Subcutaneous abdominal adipose tissue (tissue), 5 donors: ENCODE measurements around the gene TXNIP.
A peak's percentile ranks its signal among the peaks of the same experiment; 100 is the strongest.

Experiments used
- H3K27ac ChIP-seq: one replicate; pipeline ENCODE4 v1.7.0; 2013; ENCODE audit warnings: low read depth, mild to moderate bottlenecking, inconsistent platforms, low read length, moderate library complexity
- H3K27me3 ChIP-seq, 5 donors: one replicate each; pipeline ENCODE4 v1.7.0; 2013; ENCODE audit warnings: low read length in 5 of 5, inconsistent platforms in 1 of 5; ENCODE audit not compliant: control insufficient read depth in 5 of 5, insufficient read depth in 4 of 5
- H3K36me3 ChIP-seq, 5 donors: one replicate each; pipeline ENCODE4 v1.7.0; 2013; ENCODE audit warnings: low read length in 5 of 5; ENCODE audit not compliant: control insufficient read depth in 5 of 5, insufficient read depth in 5 of 5
- H3K4me1 ChIP-seq, 5 donors: one replicate each; pipeline ENCODE4 v1.7.0; 2013; ENCODE audit warnings: low read length in 5 of 5, mild to moderate bottlenecking in 3 of 5, moderate library complexity in 1 of 5; ENCODE audit not compliant: control insufficient read depth in 5 of 5, insufficient read depth in 5 of 5
- H3K4me3 ChIP-seq, 5 donors: one replicate each; pipeline ENCODE4 v1.7.0; 2013; ENCODE audit warnings: low read length in 5 of 5, low read depth in 1 of 5
- H3K9ac ChIP-seq, 5 donors: one replicate each; pipeline ENCODE4 v1.7.0; 2013; ENCODE audit warnings: low read length in 5 of 5, mild to moderate bottlenecking in 4 of 5, moderate library complexity in 3 of 5
- H3K9me3 ChIP-seq, 5 donors: one replicate each; pipeline ENCODE4 v1.7.0; 2013; ENCODE audit warnings: low read length in 5 of 5; ENCODE audit not compliant: control insufficient read depth in 5 of 5
- donor health status: healthy.
- donor health status: healthy.
- donor health status: healthy.
- donor health status: healthy.
- donor health status: healthy.

TXNIP gene

GRCh38 chr1:145987926-145988325 is 8.5 kb downstream of the TXNIP start:
- Histone ChIP-seq H3K36me3 (peaks cover 2 to 11% (median 6%) of the 10 kb centered on the region in 5 donors), H3K27me3 (no peaks in the 10 kb centered on the region), H3K4me3 (no peak overlapping the region), H3K27ac (peak overlapping the region; percentile 57), H3K9ac (no peak overlapping the region), H3K4me1 (peaks cover 11 to 62% (median 52%) of the 10 kb centered on the region in 5 donors), H3K9me3 (no peaks in the 10 kb centered on the region)

GRCh38 chr1:145986551-145986950 is 9.8 kb downstream of the TXNIP start:
- H3K36me3 ChIP-seq, result no peaks in the 10 kb centered on the region
- no peaks in the 10 kb centered on the region for H3K27me3 ChIP-seq
- no peaks in the 10 kb centered on the region for H3K9me3 ChIP-seq
- H3K4me3 ChIP-seq, result no peak overlapping the region
- H3K4me1 ChIP-seq, result peaks cover 10 to 63% (median 51%) of the 10 kb centered on the region in 5 donors
- H3K9ac ChIP-seq, result no peak overlapping the region
- H3K27ac ChIP-seq, result peak overlapping the region; percentile 90

GRCh38 chr1:145985502-145986439 is 10.6 kb downstream of the TXNIP start:
- Histone ChIP-seq H3K4me3 (peak overlapping the region in 4 of 5 donors; percentile 8 to 52 (median 48)), H3K9ac (peak overlapping the region; percentile 11 to 63 (median 59))

GRCh38 chr1:145985129-145985501 is 11.3 kb downstream of the TXNIP start:
- Histone ChIP-seq H3K4me1 (peaks cover 14 to 65% (median 63%) of the 10 kb centered on the region in 5 donors), H3K27me3 (no peaks in the 10 kb centered on the region), H3K27ac (peak overlapping the region; percentile 90), H3K36me3 (no peaks in the 10 kb centered on the region), H3K9ac (peak overlapping the region in 4 of 5 donors; percentile 11 to 62 (median 48)), H3K9me3 (no peaks in the 10 kb centered on the region), H3K4me3 (peak overlapping the region in 4 of 5 donors; percentile 8 to 52 (median 48))

More at GRCh38 chr1:145985502-145986439, 10.6 kb downstream of the TXNIP start:
- no peaks in the 10 kb centered on the region for H3K27me3 ChIP-seq
- H3K27ac ChIP-seq, result peak overlapping the region; percentile 90
- H3K4me1 ChIP-seq, result peaks cover 10 to 63% (median 59%) of the 10 kb centered on the region in 5 donors
- no peaks in the 10 kb centered on the region for H3K9me3 ChIP-seq
- no peaks in the 10 kb centered on the region for H3K36me3 ChIP-seq

- Histone ChIP-seq H3K9me3 (no peaks in the 10 kb centered on the region), H3K9ac (no peak overlapping the region), H3K36me3 (no peaks in the 10 kb centered on the region), H3K4me3 (no peak overlapping the region), H3K27me3 (no peaks in the 10 kb centered on the region), H3K4me1 (peaks cover 18 to 73% (median 69%) of the 10 kb centered on the region in 5 donors), H3K27ac (peak overlapping the region; percentile 98)
Observed at GRCh38 chr1:145983960-145984830, 12.2 kb downstream of the TXNIP start.

GRCh38 chr1:145983206-145983675 is 13.1 kb downstream of the TXNIP start:
- Histone ChIP-seq H3K4me3 (no peak overlapping the region), H3K9ac (peak overlapping the region in 3 of 5 donors; percentile 1 to 27 (median 20)), H3K36me3 (no peaks in the 10 kb centered on the region), H3K4me1 (peaks cover 23 to 83% (median 79%) of the 10 kb centered on the region in 5 donors), H3K9me3 (no peaks in the 10 kb centered on the region), H3K27ac (peak overlapping the region; percentile 98), H3K27me3 (no peaks in the 10 kb centered on the region)

- Histone ChIP-seq H3K4me3 (peak overlapping the region in 1 of 5 donors; percentile 32), H3K27me3 (no peaks in the 10 kb centered on the region), H3K27ac (peak overlapping the region; percentile 98), H3K9ac (peak overlapping the region in 2 of 5 donors; percentile 28 to 68), H3K4me1 (peaks cover 28 to 93% (median 90%) of the 10 kb centered on the region in 5 donors), H3K9me3 (no peaks in the 10 kb centered on the region), H3K36me3 (no peaks in the 10 kb centered on the region)
Observed at GRCh38 chr1:145982010-145982723, 14.2 kb downstream of the TXNIP start.

- peak overlapping the region; percentile 21 to 94 (median 52) for H3K9ac ChIP-seq
- H3K4me1 ChIP-seq, result peaks cover 23 to 82% (median 79%) of the 10 kb centered on the region in 5 donors
- no peaks in the 10 kb centered on the region for H3K36me3 ChIP-seq
Observed at GRCh38 chr1:145980457-145980994, 15.9 kb downstream of the TXNIP start.

More at GRCh38 chr1:145980457-145980994, 15.9 kb downstream of the TXNIP start:
- H3K4me3 ChIP-seq, result peak overlapping the region in 4 of 5 donors; percentile 15 to 43 (median 34)
- peak overlapping the region; percentile 98 for H3K27ac ChIP-seq
- H3K9me3 ChIP-seq, result no peaks in the 10 kb centered on the region
- H3K27me3 ChIP-seq, result no peaks in the 10 kb centered on the region
